Measurements from ENCODE around the gene COX4I2. TPM values are rescaled to one million over a fixed set of nuclear protein-coding genes. Genes with fewer than 3 reads are reported as not detected.

Gene COX4I2
- total RNA-seq, 2 donors from 2014 or later: 11.4 to 12.6 TPM

GRCh38 chr20:31669876-31670275 is 32.2 kb downstream of the COX4I2 start:
- intact Hi-C loops (cut with DNase I): loop anchor here in 1 of 2 donors (5.0 to 10.0 kb wide), 2 partner anchors 42 to 165 kb away; no protein-coding TSS in a partner anchor
- DNase-seq (no peak), ATAC-seq (no peak)

GRCh38 chr20:31670371-31671228 is 32.9 kb downstream of the COX4I2 start:
- intact Hi-C loops (cut with DNase I): loop anchor here in 1 of 2 donors (5.0 kb wide), 1 partner anchor 42 kb away; no protein-coding TSS in a partner anchor
- DNase-seq (peak; percentile 72), ATAC-seq (peak; percentile 56 to 58)

- DNase-seq (no peak), ATAC-seq (no peak)
- intact Hi-C loops (cut with DNase I): loop anchor here in 1 of 2 donors (5.0 kb wide), 1 partner anchor 41 kb away; no protein-coding TSS in a partner anchor
Measured at GRCh38 chr20:31671324-31671723, 33.6 kb downstream of the COX4I2 start.

- DNase-seq: no peak
- no peak for ATAC-seq
- intact Hi-C loops (cut with DNase I): loop anchor here in 1 of 2 donors (5.0 kb wide), 1 partner anchor 39 kb away; no protein-coding TSS in a partner anchor
Measured at GRCh38 chr20:31673435-31673834, 35.7 kb downstream of the COX4I2 start.

GRCh38 chr20:31673943-31674463 is 36.3 kb downstream of the COX4I2 start:
- intact Hi-C loops (cut with DNase I): loop anchor here in 1 of 2 donors (5.0 kb wide), 1 partner anchor 38 kb away; no protein-coding TSS in a partner anchor
- no peak for DNase-seq
- no peak for ATAC-seq

GRCh38 chr20:31674895-31675827 is 37.4 kb downstream of the COX4I2 start:
- ATAC-seq: peak; percentile 73 to 75
- DNase-seq: peak; percentile 83
- intact Hi-C loops (cut with DNase I): loop anchor here in 1 of 2 donors (5.0 kb wide), 1 partner anchor 37 kb away; no protein-coding TSS in a partner anchor

- peak; percentile 50 for DNase-seq
- intact Hi-C loops (cut with DNase I): no loop called here
- peak; percentile 42 to 71 for ATAC-seq
Measured at GRCh38 chr20:31675828-31676608, 38.3 kb downstream of the COX4I2 start.

GRCh38 chr20:31676609-31676989 is 38.9 kb downstream of the COX4I2 start:
- ATAC-seq (no peak), DNase-seq (no peak)
- intact Hi-C loops (cut with DNase I): no loop called here

GRCh38 chr20:31677553-31678260 is 40.0 kb downstream of the COX4I2 start:
- ATAC-seq: no peak
- no peak for DNase-seq
- intact Hi-C loops (cut with DNase I): no loop called here

GRCh38 chr20:31678389-31679356 is 41.0 kb downstream of the COX4I2 start:
- intact Hi-C loops (cut with DNase I): no loop called here
- no peak for DNase-seq
- no peak for ATAC-seq

GRCh38 chr20:31679357-31680285 is 41.9 kb downstream of the COX4I2 start:
- DNase-seq (no peak), ATAC-seq (no peak)
- intact Hi-C loops (cut with DNase I): no loop called here

- no peak for ATAC-seq
- DNase-seq: no peak
- intact Hi-C loops (cut with DNase I): no loop called here
Measured at GRCh38 chr20:31680286-31681127, 42.8 kb downstream of the COX4I2 start.

GRCh38 chr20:31681128-31681727 is 43.5 kb downstream of the COX4I2 start:
- ATAC-seq: no peak
- no peak for DNase-seq
- intact Hi-C loops (cut with DNase I): no loop called here

- DNase-seq (no peak), ATAC-seq (no peak)
- intact Hi-C loops (cut with DNase I): no loop called here
Measured at GRCh38 chr20:31681769-31682168, 44.1 kb downstream of the COX4I2 start.

All from left cardiac atrium (tissue), 4 donors.